GM19238 (cell line): ENCODE data around the gene SEMA6D.

ENCODE experiments used
- DNase-seq: peaks from one replicate; pipeline ENCODE4 v3.0.0; 2011; ENCODE audit warnings: low spot score; ENCODE audit not compliant: insufficient read length

Gene SEMA6D

GRCh38 chr15:47717036-47717612 lies at the start of gene SEMA6D:
TSS of gene SEMA6D (plus strand) at chr15:47717505. CDS start at chr15:47759799, 42,294 bp downstream.
- no peak for DNase-seq

GRCh38 chr15:47669221-47669620 lies 48.1 kb upstream of the SEMA6D start:
- DNase-seq, result no peak

GRCh38 chr15:47670365-47670764 lies 46.9 kb upstream of the SEMA6D start:
- DNase-seq, result no peak

GRCh38 chr15:47673232-47673761 lies 44.0 kb upstream of the SEMA6D start:
- DNase-seq, result no peak

GRCh38 chr15:47674586-47675232 lies 42.6 kb upstream of the SEMA6D start:
- DNase-seq, result no peak

- no peak for DNase-seq
Measured at GRCh38 chr15:47675735-47676134, 41.6 kb upstream of the SEMA6D start.

- no peak for DNase-seq
Measured at GRCh38 chr15:47678040-47678439, 39.3 kb upstream of the SEMA6D start.

GRCh38 chr15:47682661-47683060 lies 34.6 kb upstream of the SEMA6D start:
- DNase-seq, result no peak

GRCh38 chr15:47685141-47685870 lies 32.0 kb upstream of the SEMA6D start:
- DNase-seq, result no peak

GRCh38 chr15:47688573-47689086 lies 28.7 kb upstream of the SEMA6D start:
- DNase-seq, result no peak

- DNase-seq, result no peak
Measured at GRCh38 chr15:47689660-47690059, 27.6 kb upstream of the SEMA6D start.

- no peak for DNase-seq
Measured at GRCh38 chr15:47691882-47692281, 25.4 kb upstream of the SEMA6D start.

GRCh38 chr15:47696351-47696750 lies 21.0 kb upstream of the SEMA6D start:
- DNase-seq, result no peak

GRCh38 chr15:47705281-47705997 lies 11.9 kb upstream of the SEMA6D start:
- DNase-seq, result no peak

- DNase-seq, result no peak
Measured at GRCh38 chr15:47707391-47707790, 9.9 kb upstream of the SEMA6D start.

- no peak for DNase-seq
Measured at GRCh38 chr15:47708161-47708980, 8.9 kb upstream of the SEMA6D start.

GRCh38 chr15:47711655-47712054 lies 5.7 kb upstream of the SEMA6D start:
- DNase-seq, result no peak

GRCh38 chr15:47715402-47715801 lies 1.9 kb upstream of the SEMA6D start:
- no peak for DNase-seq

- no peak for DNase-seq
Measured at GRCh38 chr15:47715856-47716445, 1.4 kb upstream of the SEMA6D start.

GRCh38 chr15:47716516-47716915 lies 789 bp upstream of the SEMA6D start:
- DNase-seq, result no peak
